Ecto neural progenitor cell (in vitro differentiated cells): ENCODE results near the gene THRA.
A peak's percentile ranks its signal among the peaks of the same experiment; 100 is the strongest.

Experiments used
- DNase-seq: peaks from one replicate; pipeline ENCODE4 v3.0.0-alpha.2; 2018; ENCODE audit warnings: low spot score

Gene THRA

GRCh38 chr17:40062329-40063186, at the start of gene THRA:
TSS of gene THRA (plus strand) at chr17:40062965. CDS start at chr17:40074489, 11,524 bp downstream.
- DNase-seq: peak; percentile 87

- DNase-seq: no peak
Measured at GRCh38 chr17:40014375-40014980, 48.3 kb upstream of the THRA start.

GRCh38 chr17:40015005-40015997, 47.5 kb upstream of the THRA start, which contains the start of gene CSF3:
TSS of gene CSF3 (plus strand) at chr17:40015440. CDS start at chr17:40015475, 35 bp downstream.
- DNase-seq: no peak

- no peak for DNase-seq
Measured at GRCh38 chr17:40015998-40016985, 46.5 kb upstream of the THRA start.

GRCh38 chr17:40017422-40018080, 45.2 kb upstream of the THRA start:
- DNase-seq: no peak

- DNase-seq: peak; percentile 76
Measured at GRCh38 chr17:40018211-40019121, 44.3 kb upstream of the THRA start.

GRCh38 chr17:40019140-40019991, 43.4 kb upstream of the THRA start:
- DNase-seq: no peak

GRCh38 chr17:40020146-40020545, 42.6 kb upstream of the THRA start:
- no peak for DNase-seq

- no peak for DNase-seq
Measured at GRCh38 chr17:40021451-40021971, 41.3 kb upstream of the THRA start.

GRCh38 chr17:40022497-40022896, 40.3 kb upstream of the THRA start:
- DNase-seq: no peak

GRCh38 chr17:40022961-40023541, 39.7 kb upstream of the THRA start:
- DNase-seq: no peak

GRCh38 chr17:40023590-40024292, 39.0 kb upstream of the THRA start:
- DNase-seq: no peak

GRCh38 chr17:40024901-40025300, 37.9 kb upstream of the THRA start:
- DNase-seq: no peak

- DNase-seq: no peak
Measured at GRCh38 chr17:40025559-40025958, 37.2 kb upstream of the THRA start.

GRCh38 chr17:40025991-40026815, 36.6 kb upstream of the THRA start:
- DNase-seq: no peak
